HepG2 (cell line): ENCODE results near the gene LRPAP1. TPM values are rescaled to one million over a fixed set of nuclear protein-coding genes. Genes with fewer than 3 reads are reported as not detected.

Experiments
- ATAC-seq: fragments of 200-7000 bp; cut with Tn5 transposase; 3 replicates; pipeline ENCODE4 v1.9.1; 2020; ENCODE audit warnings: mild to moderate bottlenecking, moderate library complexity
- BruUV-seq: library from RNA; stranded (reverse); fragments of 400-500 nt; replicated peaks from 2 replicates; lab custom pipeline; 2021; lab: Mats Ljungman, UMichigan
- CTCF ChIA-PET: fragments of 300-600 bp; formaldehyde crosslinking; extraction: SDS; loops from one replicate; lab custom pipeline; 2021; ENCODE audit warnings: low total read pairs, inconsistent platforms, low intra/inter-chr PET ratio; lab: Yijun Ruan, JAX
- POLR2A ChIA-PET: fragments of 350-600 bp; sonication (Branson Sonifier 250); formaldehyde crosslinking; loops from one replicate; lab custom pipeline; 2020; ENCODE audit warnings: antibody characterized with exemption, inconsistent platforms; lab: Yijun Ruan, JAX
- DNase-seq: peaks from one replicate; pipeline ENCODE4 v3.0.0-alpha.2; 2015; ENCODE audit warnings: low spot score
- FAIRE-seq: peaks from 3 replicates; lab custom pipeline; 2011; peaks lifted over from hg19 to GRCh38; lab: Jason Lieb, UNC
- H2AFZ ChIP-seq: one replicate; pipeline ENCODE4 v1.6.1; 2011; ENCODE audit warnings: low read length, inconsistent platforms
- H3K27ac ChIP-seq: fragments of 300-600 bp; 3 replicates; pipeline ENCODE4 v1.8.0; 2011; ENCODE audit warnings: mixed run types, mild to moderate bottlenecking, mixed read lengths, low read length, inconsistent platforms; ENCODE audit not compliant: insufficient read depth; ENCODE audit errors: extremely low read length
- H3K27me3 ChIP-seq, 2 experiments: fragments of 200-600 bp in 1 of 2; 2 replicates in 1 of 2; 3 replicates in 1 of 2; pipeline versions ENCODE4 v1.6.0 to v1.8.0; 2011; ENCODE audit warnings: low read length in 2 of 2, mild to moderate bottlenecking in 2 of 2, moderate library complexity in 2 of 2, inconsistent platforms in 1 of 2; ENCODE audit not compliant: insufficient read depth in 2 of 2, control insufficient read depth in 1 of 2
- H3K36me3 ChIP-seq, 2 experiments: fragments of 200-600 bp in 1 of 2; replicated peaks in 1 of 2; 2 replicates in 1 of 2; 3 replicates in 1 of 2; pipeline versions ENCODE4 v1.5.1 to v1.8.0; 2011; ENCODE audit warnings: low read length in 2 of 2, inconsistent platforms in 1 of 2; ENCODE audit not compliant: insufficient read depth in 2 of 2, control insufficient read depth in 1 of 2
- H3K4me1 ChIP-seq: 2 replicates; pipeline ENCODE4 v1.5.1; 2012; ENCODE audit warnings: low read length, inconsistent platforms; ENCODE audit not compliant: insufficient read depth
- H3K4me2 ChIP-seq: 2 replicates; pipeline ENCODE4 v1.6.0; 2011; ENCODE audit warnings: low read depth, low read length, inconsistent platforms
- H3K4me3 ChIP-seq, 3 experiments: fragments of 200-600 bp in 1 of 3; sonication (generic), shearing (Covaris generic) in 1 of 3; replicated peaks in 1 of 3; 2 replicates each; pipeline ENCODE4 v1.5.1; 2011 to 2016; ENCODE audit warnings: low read length in 3 of 3, inconsistent platforms in 2 of 3, low read depth in 2 of 3, mild to moderate bottlenecking in 2 of 3, control low read depth in 1 of 3, mixed read lengths in 1 of 3; ENCODE audit not compliant: insufficient read depth in 1 of 3
- H3K79me2 ChIP-seq: one replicate; pipeline ENCODE4 v1.6.1; 2011; ENCODE audit warnings: low read length, inconsistent platforms; ENCODE audit not compliant: insufficient read depth
- H3K9ac ChIP-seq: 2 replicates; pipeline ENCODE4 v1.6.0; 2011; ENCODE audit warnings: mild to moderate bottlenecking, low read depth, low read length, inconsistent platforms; ENCODE audit not compliant: insufficient read depth
- H3K9me3 ChIP-seq: 2 replicates; pipeline ENCODE4 v1.5.1; 2012; ENCODE audit warnings: mild to moderate bottlenecking, low read length
- H4K20me1 ChIP-seq: 2 replicates; pipeline ENCODE4 v1.6.0; 2011; ENCODE audit warnings: inconsistent platforms, mild to moderate bottlenecking, low read length, moderate library complexity; ENCODE audit not compliant: insufficient read depth
- ADNP ChIP-seq: sonication (generic); formaldehyde crosslinking; IDR thresholded peaks from 2 replicates; pipeline ENCODE4 v1.4.0; 2020; ENCODE audit warnings: missing genetic modification reagents
- HMGA1 ChIP-seq: sonication (generic); formaldehyde crosslinking; conservative IDR thresholded peaks from 2 replicates; pipeline ENCODE4 v1.4.0; 2020; ENCODE audit warnings: missing genetic modification reagents
- MXD4 ChIP-seq: IDR thresholded peaks from 2 replicates; pipeline ENCODE4 v1.6.1; 2016; ENCODE audit warnings: mild to moderate bottlenecking, missing biosample characterization, missing genetic modification reagents
- NFE2L1 ChIP-seq: sonication (generic); formaldehyde crosslinking; IDR thresholded peaks from 2 replicates; pipeline ENCODE4 v1.4.0; 2020; ENCODE audit warnings: missing genetic modification reagents, mild to moderate bottlenecking, borderline replicate concordance
- RBM22 ChIP-seq: fragments of 200-400 bp; formaldehyde crosslinking; optimal IDR thresholded peaks from 2 replicates; pipeline ENCODE3; 2017; ENCODE audit warnings: mild to moderate bottlenecking, low read length, moderate library complexity
- REXO4 ChIP-seq: sonication (generic); formaldehyde crosslinking; IDR thresholded peaks from 2 replicates; pipeline ENCODE4 v1.8.0; 2022; ENCODE audit warnings: missing genetic modification reagents, mild to moderate bottlenecking, borderline replicate concordance
- SNAPC5 ChIP-seq: sonication (generic); formaldehyde crosslinking; IDR thresholded peaks from 2 replicates; pipeline ENCODE4 v1.8.1; 2023; ENCODE audit warnings: mild to moderate bottlenecking, missing genetic modification reagents, borderline replicate concordance
- SRSF9 ChIP-seq: fragments of 200-400 bp; formaldehyde crosslinking; IDR thresholded peaks from 2 replicates; pipeline ENCODE4 v1.6.1; 2018; ENCODE audit warnings: borderline replicate concordance, mild to moderate bottlenecking, low read depth, low read length; ENCODE audit not compliant: insufficient read depth, poor library complexity, severe bottlenecking
- TOPORS ChIP-seq: sonication (generic); formaldehyde crosslinking; IDR thresholded peaks from 2 replicates; pipeline ENCODE4 v1.8.0; 2023; ENCODE audit warnings: mild to moderate bottlenecking, missing genetic modification reagents
- UBTF ChIP-seq: sonication (generic); formaldehyde crosslinking; IDR thresholded peaks from 2 replicates; pipeline ENCODE4 v1.4.0; 2020; ENCODE audit warnings: mild to moderate bottlenecking, missing genetic modification reagents
- YEATS4 ChIP-seq: sonication (generic); formaldehyde crosslinking; IDR thresholded peaks from 2 replicates; pipeline ENCODE4 v1.4.0; 2020; ENCODE audit warnings: missing genetic modification reagents, borderline replicate concordance
- ZFAT ChIP-seq: sonication (generic); formaldehyde crosslinking; conservative IDR thresholded peaks from 2 replicates; pipeline ENCODE4 v1.8.1; 2023; ENCODE audit warnings: missing genetic modification reagents, inconsistent platforms
- ZNF207 ChIP-seq: fragments of 450-650 bp; IDR thresholded peaks from 2 replicates; pipeline ENCODE4 v1.6.1; 2016; ENCODE audit warnings: antibody characterized with exemption, borderline replicate concordance
- ZNF260 ChIP-seq: sonication (generic); formaldehyde crosslinking; IDR thresholded peaks from 2 replicates; pipeline ENCODE4 v1.4.0; 2020; ENCODE audit warnings: missing genetic modification reagents, low read depth, mild to moderate bottlenecking, borderline replicate concordance
- ZNF263 ChIP-seq: sonication (generic); formaldehyde crosslinking; IDR thresholded peaks from 2 replicates; pipeline ENCODE4 v1.4.0; 2020; ENCODE audit warnings: missing genetic modification reagents
- ZNF30 ChIP-seq: sonication (generic); formaldehyde crosslinking; IDR thresholded peaks from 2 replicates; pipeline ENCODE4 v1.5.0; 2020; ENCODE audit warnings: mild to moderate bottlenecking, missing genetic modification reagents
- ZNF446 ChIP-seq: sonication (generic); formaldehyde crosslinking; IDR thresholded peaks from 2 replicates; pipeline ENCODE4 v1.5.0; 2020; ENCODE audit warnings: mild to moderate bottlenecking, missing genetic modification reagents
- ZNF878 ChIP-seq: sonication (generic); formaldehyde crosslinking; IDR thresholded peaks from 2 replicates; pipeline ENCODE4 v1.8.1; 2023; ENCODE audit warnings: mild to moderate bottlenecking, missing genetic modification reagents, moderate library complexity
- WGBS: methylation state at CpG from one replicate; pipeline ENCODE4 v1.1.6; 2017; ENCODE audit warnings: low lambda C conversion rate; 5-methylcytosine and 5-hydroxymethylcytosine counted together
- in situ Hi-C: cut with HindIII; loops from 2 replicates; pipeline ENCODE4 v1.10.0; 2017; ENCODE audit warnings: low pct_unique_long_range_greater_than_20kb; ENCODE audit not compliant: extremely low pct_ligation_motif_present
- intact Hi-C: fragments of 100-400 bp; cut with micrococcal nuclease; formaldehyde crosslinking; loops from one replicate; pipeline ENCODE4 v1.10.0; 2022; ENCODE audit not compliant: unreplicated experiment
- polyA plus RNA-seq, 8 experiments: library from polyadenylated mRNA; depleted of rRNA in 3 of 8; stranded (reverse) in 7 of 8; unstranded in 1 of 8; fragments of >200 nt; fragmentation: Illumina TruSeq in 4 of 8; extraction: Trizol in 4 of 8; gene quantifications; 2 replicates each; pipeline versions ENCODE4 v1.2.1 to v1.2.3, GENCODE V29; 2011 to 2016; ENCODE audit warnings: low read depth in 4 of 8, missing spikeins in 1 of 8, mixed read lengths in 1 of 8; ENCODE audit not compliant: insufficient read depth in 1 of 8
- total RNA-seq, 5 experiments: library from RNA; depleted of rRNA; stranded (reverse); fragments of >200 nt; fragmentation: Illumina TruSeq; extraction: Trizol; gene quantifications; 2 replicates each; pipeline ENCODE4 v1.2.3, GENCODE V29; 2016; ENCODE audit warnings: low read depth in 1 of 5

LRPAP1 gene
- total and polyA plus RNA-seq, 2 of the 13 experiments (the other 11 are each of a cell fraction or from before 2014, with no cell fraction given): 153 to 191 TPM

GRCh38 chr4:3473181-3473950 is 58.9 kb downstream of the LRPAP1 start (continued):
- TF ChIP-seq ZFAT (CRISPR knock-in tag) (no peak), ZNF260 (CRISPR knock-in tag) (no peak), SNAPC5 (CRISPR knock-in tag) (no peak)

GRCh38 chr4:3472411-3473141 is 59.6 kb downstream of the LRPAP1 start:
- no peak overlapping the region for H3K9ac ChIP-seq
- in situ Hi-C loops (no loop called here), intact Hi-C loops (no loop called here)
- TF ChIP-seq HMGA1 (CRISPR knock-in tag) (no peak), ZNF446 (no peak), UBTF (no peak), ZNF30 (CRISPR knock-in tag) (no peak), REXO4 (CRISPR knock-in tag) (no peak), NFE2L1 (no peak), SRSF9 (no peak), ZNF878 (no peak), MXD4 (CRISPR knock-in tag) (no peak), ZNF207 (no peak), ZNF263 (CRISPR knock-in tag) (no peak), RBM22 (no peak), ADNP (CRISPR knock-in tag) (no peak), TOPORS (CRISPR knock-in tag) (no peak), YEATS4 (no peak)

More at GRCh38 chr4:3472411-3473141, 59.6 kb downstream of the LRPAP1 start:
- no peak overlapping the region for H3K27ac ChIP-seq
- no peak overlapping the region for H3K4me2 ChIP-seq
- H3K4me1 ChIP-seq: peaks cover 23% of the 10 kb centered on the region; the same call in 1 of the 2 replicates
- no peaks in the 10 kb centered on the region for H4K20me1 ChIP-seq
- no peak for DNase-seq
- FAIRE-seq: no peak
- WGBS: 29% methylated on average over 23 of the region's 27 CpGs
- ATAC-seq: no peak
- ChIA-PET CTCF (no interaction called here), POLR2A (no interaction called here)
- peaks cover 20 to 59% of the 10 kb centered on the region in 2 experiments for H3K27me3 ChIP-seq
- H3K36me3 ChIP-seq: no peaks in the 10 kb centered on the region
- H2AFZ ChIP-seq: no peak overlapping the region
- BruUV-seq: no TSS peak
- no peaks in the 10 kb centered on the region for H3K79me2 ChIP-seq
- no peaks in the 10 kb centered on the region for H3K9me3 ChIP-seq
- no peak overlapping the region for H3K4me3 ChIP-seq
